ENCODE results near the gene CBLC. TPM values are rescaled to one million over a fixed set of nuclear protein-coding genes. Genes with fewer than 3 reads are reported as not detected.
"Not testable (repeated sequence)": the region's sequence is repeated elsewhere in the genome, so short reads cannot be mapped to it uniquely, and the experiment has no call there.

CBLC gene
- total RNA-seq, 1 experiment from 2014 or later, result not detected

DNA sequence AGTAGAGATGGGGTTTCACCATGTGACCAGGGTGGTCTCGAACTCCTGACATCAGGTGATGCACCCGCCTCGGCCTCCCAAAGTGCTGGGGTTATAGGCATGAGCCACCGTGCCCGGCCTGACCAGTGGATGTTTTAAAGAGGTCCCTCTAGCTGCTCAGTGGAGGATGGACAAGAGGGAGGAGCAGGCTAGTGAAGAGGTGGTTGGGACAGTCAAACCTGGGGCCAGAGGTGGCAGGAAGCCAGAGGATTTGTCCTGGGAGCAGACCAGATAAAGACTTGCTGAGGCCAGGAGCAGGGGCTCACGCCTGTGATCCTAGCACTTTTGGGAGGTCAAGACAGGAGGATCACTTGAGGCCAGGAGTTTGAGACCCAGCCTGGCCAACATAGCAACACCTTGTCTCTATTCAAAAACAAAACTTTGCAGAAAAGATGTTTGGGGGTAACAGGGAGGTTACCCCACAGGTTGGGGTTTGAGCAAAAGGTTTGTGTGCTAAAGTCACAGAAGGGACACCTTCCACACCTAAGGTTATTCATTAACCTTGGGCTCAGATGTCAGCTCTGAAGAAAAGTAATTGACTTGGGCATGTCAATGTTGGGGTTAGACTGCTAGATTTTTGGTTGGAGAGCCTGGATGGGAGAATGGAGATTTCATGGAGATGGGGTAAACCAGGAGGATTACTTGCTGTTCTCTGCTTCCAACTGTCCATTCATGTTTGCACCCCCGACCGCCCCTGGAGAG is 40.2 kb downstream of the CBLC start:
- DNase-seq (ENCODE audit: extremely low read depth, low read depth), result no peak

DNA sequence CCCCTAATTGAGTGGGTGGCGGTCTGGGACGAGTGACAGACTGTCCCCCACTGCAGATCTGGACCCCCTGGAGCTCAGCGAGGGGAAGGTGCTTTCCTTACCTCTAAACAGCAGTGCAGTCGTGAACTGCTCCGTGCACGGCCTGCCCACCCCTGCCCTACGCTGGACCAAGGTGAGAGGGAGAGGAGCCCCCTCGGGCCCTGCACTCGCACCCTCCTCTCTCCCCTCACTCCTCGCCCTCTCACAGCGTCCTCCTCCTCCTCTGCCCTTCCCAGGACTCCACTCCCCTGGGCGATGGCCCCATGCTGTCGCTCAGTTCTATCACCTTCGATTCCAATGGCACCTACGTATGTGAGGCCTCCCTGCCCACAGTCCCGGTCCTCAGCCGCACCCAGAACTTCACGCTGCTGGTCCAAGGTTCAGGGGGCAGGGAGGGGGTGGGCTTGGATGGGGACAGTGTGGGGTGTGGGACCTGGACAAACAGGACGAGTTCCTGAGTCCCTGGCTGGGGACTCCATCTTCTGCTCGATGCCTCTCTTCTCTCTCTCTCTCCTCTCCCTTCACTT is 40.9 kb downstream of the CBLC start:
- DNase-seq (ENCODE audit: extremely low read depth, low read depth), result no peak

DNA sequence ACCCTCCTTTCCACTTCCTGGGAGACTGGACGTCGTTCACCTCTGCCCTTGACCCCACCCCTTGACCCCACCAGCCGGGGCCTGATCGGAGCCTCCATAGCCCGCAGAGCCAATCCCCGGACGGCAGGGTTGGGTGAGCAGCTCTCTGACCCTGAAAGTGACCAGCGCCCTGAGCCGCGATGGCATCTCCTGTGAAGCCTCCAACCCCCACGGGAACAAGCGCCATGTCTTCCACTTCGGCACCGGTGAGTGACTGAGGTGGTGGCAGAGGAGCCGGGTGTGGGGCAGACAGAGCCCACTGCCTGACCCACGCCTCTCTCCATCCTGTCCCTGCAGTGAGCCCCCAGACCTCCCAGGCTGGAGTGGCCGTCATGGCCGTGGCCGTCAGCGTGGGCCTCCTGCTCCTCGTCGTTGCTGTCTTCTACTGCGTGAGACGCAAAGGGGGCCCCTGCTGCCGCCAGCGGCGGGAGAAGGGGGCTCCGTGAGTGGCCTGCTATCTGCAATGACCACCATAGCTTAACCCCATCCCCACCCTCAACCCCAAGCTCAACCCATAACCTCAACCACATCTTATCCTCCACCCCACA is 41.6 kb downstream of the CBLC start:
- DNase-seq (ENCODE audit: extremely low read depth, low read depth), result no peak

DNA sequence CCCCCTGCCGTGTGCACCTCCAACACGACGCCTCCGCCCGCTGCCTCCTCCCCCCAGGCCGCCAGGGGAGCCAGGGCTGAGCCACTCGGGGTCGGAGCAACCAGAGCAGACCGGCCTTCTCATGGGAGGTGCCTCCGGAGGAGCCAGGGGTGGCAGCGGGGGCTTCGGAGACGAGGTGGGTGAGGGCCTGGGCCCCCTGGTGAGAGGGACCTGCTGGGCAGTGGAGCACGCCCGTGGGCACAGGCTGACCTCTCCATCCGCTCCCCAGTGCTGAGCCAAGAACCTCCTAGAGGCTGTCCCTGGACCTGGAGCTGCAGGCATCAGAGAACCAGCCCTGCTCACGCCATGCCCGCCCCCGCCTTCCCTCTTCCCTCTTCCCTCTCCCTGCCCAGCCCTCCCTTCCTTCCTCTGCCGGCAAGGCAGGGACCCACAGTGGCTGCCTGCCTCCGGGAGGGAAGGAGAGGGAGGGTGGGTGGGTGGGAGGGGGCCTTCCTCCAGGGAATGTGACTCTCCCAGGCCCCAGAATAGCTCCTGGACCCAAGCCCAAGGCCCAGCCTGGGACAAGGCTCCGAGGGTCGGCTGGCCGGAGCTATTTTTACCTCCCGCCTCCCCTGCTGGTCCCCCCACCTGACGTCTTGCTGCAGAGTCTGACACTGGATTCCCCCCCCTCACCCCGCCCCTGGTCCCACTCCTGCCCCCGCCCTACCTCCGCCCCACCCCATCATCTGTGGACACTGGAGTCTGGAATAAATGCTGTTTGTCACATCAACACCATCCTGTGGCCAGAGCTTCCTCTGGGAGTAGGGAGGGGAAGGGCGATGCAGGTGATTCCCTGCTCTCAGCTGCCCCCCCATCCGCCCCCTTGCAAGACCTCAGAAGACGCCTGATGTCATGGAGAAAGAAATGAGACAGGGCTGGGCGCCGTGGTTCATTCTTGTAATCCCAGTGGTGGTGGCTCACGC is 43.2 kb downstream of the CBLC start:
- DNase-seq (ENCODE audit: extremely low read depth, low read depth), result no peak

DNA sequence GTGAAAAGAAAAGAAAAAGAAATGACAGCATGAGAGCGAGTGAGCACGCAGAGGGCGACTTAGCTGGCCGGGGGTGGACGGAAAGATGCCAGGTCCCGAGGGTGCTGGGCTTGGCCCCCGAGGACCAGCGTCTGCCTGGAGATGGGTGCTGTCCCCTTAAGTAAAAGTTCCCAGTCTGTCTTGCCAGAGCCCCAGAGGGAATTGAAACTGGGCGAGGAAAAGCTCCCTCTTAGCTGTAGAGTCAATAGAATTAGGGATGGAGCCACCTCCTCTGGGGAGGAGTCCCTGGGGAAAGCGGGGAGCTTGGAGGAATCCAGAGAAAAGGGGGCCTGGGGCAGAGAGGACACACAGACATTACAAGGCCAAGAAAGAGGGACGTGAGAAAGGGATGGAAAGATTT is 44.5 kb downstream of the CBLC start:
- DNase-seq (ENCODE audit: extremely low read depth, low read depth), result no peak

DNA sequence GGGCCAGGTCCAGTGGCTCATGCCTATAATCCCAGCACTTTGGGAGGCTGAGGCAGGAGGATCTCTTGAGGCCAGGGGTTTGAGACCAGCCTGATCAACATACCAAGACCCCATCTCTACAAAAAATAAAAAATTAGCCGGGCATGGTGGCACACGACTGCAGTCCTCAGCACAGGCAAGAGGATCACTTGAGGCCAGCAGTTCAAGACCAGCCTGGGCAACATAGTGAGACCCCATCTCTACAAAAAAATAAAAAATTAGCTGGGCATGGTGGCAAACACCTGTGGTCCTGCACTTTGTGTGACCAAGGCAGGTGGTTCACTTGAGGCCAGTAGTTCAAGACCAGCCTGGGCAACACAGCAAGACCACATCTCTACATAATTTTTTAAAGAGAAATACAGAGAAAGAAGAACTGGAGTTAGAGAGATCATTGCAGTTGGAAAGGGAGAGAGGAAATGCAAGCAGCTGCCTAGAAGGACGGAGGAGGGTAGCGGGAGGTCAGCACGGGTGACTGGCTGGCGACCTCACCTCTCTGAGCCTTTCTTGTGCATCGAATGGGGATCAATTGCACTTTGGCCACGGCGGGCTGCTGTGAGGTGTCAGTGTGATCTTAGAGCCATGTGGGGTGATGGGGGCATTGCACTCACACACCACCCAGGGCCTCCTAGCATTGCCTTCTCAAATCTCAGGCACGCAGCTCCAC is 45.1 kb downstream of the CBLC start:
- DNase-seq (ENCODE audit: extremely low read depth, low read depth), result no peak

DNA sequence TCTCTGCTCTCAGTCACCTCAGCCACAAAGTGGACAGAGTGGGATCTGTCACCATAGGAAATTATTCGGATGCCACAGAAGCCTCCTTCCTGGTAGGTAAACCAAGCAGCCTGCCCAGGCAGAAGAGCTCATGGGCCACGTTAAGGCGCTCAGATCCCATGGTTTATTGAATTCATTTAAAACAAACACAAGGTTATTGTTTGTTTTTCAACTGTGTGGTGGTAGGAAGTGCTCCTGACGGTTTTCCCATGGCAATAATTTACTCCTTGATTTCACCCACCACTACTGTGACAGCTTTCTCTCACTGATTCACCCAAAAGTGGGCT is 45.6 kb downstream of the CBLC start:
- DNase-seq (ENCODE audit: extremely low read depth, low read depth), result no peak

DNA sequence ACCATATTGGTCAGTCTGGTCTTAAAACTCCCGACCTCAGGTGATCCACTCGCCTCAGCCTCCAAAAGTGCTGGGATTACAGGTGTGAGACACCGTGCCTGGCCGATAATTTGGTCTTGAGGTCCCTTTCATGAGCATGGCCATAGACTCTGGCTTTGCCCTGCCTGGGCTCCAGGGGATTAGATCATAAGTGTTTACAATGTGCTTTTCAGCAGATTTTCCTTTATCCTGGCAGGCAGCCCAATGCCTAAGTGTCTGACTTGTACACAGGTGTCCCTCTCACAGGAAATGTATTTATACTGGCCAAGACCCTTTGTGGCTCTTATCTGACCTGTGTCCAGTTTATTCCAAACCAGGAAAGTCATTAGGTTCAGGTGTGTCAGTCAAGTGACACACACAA is 47.1 kb downstream of the CBLC start:
- DNase-seq (ENCODE audit: extremely low read depth, low read depth), result no peak

DNA sequence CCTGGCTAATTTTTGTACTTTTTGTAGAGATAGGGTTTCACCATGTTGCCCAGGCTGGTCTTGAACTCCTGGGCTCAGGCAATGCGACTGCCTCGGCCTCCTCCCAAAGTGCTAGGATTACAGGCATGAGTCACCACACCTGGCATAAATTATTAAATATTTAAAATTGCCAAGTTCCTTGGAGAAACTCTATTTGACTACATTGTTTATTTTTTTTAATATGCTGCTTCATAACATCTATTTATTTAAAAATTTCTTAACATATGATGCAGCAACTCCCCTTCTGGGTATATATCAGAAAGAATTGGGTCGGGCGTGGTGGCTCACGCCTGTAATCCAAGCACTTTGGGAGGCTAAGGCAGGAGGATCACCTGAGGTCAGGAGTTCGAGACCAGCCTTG is 55.2 kb downstream of the CBLC start:
- not testable (repeated sequence) for DNase-seq (ENCODE audit: extremely low read depth, low read depth)

DNA sequence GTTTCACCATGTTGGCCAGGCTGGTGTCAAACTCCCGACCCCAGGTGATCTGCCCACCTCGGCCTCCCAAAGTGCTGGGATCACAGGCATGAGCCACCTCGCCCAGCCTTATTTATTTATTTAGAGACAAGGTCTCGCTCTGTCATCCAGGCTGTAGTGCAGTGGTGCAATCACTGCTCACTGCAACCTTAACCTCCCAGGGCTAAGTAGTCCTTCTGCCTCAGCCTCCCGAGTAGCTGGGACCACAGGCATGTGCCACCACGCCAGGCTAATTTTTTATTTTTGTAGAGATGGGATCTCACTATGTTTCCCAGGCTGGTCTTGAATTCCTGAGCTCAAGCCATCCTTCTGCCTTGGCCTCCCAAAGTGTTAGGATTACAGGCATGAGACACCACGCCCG is 56.7 kb downstream of the CBLC start:
- DNase-seq (ENCODE audit: extremely low read depth, low read depth), result not testable (repeated sequence)

DNA sequence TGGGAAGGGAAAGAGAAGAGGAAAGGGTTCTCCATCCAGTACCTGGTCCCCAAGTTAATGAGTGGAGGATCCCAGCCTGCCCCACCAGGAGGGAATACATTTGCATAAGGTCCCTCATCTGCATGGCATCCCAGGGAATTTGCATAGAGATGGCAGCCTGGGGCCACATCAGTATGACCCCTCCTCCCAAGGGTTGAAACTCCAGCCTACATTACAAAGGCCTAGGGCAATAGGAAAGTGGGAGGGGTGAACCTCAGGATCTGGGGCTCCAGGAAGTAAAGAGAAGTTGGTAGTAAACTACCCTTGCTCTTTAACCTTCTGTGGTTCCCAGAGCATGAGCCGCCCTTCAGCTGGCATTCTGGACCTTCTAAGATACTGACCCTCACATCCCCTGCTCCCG is 61.6 kb downstream of the CBLC start:
- no peak for DNase-seq (ENCODE audit: extremely low read depth, low read depth)

DNA sequence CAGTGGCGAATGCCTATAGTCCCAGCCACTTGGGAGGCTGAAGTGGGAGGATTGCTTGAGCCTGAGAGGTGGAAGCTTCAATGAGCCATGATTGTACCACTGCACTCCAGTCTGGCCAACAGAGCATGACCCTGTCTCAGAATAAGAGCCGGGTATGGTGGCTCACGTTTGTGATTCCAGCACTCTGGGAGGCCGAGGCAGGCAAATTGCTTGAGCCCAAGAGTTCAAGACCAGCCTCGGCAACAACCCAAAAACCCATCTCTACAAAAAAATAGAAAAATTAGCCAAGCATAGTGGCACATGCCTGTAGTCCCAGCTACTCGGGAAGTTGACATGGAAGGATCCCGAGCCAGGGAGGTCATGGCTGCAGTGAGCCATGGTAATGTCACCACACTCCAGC is 63.1 kb downstream of the CBLC start:
- DNase-seq (ENCODE audit: extremely low read depth, low read depth), result no peak

DNA sequence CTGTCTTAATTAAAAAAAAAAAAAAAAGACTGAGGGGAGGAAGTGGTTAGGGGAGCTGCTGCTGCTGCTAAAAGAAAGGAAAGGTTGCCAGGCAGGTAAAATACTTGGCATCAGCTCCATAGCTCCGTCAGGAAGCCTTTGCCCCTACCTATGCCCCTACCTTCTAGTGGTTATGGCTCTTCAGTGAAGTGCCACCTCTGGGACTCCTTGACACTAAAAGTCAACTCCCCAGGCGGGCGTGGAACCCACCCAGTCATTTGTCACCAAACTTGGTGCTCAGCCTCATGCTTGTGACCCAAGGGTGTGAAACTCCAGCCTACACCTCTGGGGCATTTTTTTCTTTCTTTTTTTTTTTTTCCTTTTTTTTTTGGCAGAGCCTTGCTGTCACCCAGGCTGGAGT is 63.5 kb downstream of the CBLC start:
- DNase-seq (ENCODE audit: extremely low read depth, low read depth), result no peak

DNA sequence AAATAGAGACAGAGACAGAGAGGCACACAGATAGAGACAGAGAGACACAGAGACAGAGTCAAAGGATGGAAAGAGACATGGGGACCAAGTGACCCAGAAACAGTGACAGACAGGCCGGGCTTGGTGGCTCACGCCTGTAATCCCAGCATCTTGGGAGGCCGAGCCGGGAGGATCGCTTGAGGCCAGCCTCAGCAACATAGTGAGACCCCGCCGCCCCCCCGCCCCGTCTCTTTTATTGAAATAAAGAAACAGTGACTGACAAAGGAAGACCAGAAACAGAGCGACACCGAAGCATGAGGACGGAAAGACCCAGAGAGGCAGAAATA is 67.6 kb downstream of the CBLC start:
- no peak for DNase-seq (ENCODE audit: extremely low read depth, low read depth)

DNA sequence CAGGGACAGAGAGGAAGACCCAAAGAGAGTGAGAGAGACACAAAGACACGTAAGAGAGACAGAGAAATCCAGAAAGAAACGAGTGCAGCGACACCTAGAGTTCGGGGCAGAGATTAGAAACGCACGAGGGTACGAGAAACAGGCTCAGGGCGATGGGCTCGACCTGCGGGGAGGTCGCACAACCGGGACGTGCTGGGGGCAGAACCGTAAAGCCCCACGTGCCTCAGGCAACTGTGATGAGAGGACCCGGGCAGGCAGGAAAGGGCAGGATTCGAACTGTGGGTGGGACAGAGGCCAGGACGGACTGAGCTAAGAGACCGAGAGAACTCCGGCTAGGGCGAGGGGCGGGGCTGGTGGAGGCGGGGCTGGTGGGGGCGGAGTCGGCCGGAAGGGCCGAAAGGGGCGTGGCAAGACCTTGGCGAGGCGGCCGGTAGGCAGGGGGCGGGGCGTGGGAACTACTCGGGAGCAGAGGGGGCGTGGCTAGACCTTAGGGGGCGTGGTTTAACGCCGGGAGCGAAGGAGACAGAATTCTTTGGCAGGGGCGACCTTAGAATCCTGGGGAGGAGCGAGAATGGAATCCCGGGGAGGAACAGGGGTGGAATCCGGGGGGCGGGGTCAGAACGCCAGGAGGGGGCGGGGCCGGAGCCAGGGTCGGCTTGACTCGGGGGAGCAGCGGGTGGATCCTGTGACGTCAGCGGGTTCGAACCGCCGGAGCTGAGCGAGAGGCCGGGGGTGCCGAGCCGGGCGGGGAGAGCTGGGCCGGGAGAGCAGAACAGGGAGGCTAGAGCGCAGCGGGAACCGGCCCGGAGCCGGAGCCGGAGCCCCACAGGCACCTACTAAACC is 68.1 kb downstream of the CBLC start, which contains the start of gene NECTIN2:
TSS of gene NECTIN2 (plus strand) at position 686 of the 843 bp plus-strand sequence. CDS start 229 bp downstream, outside the sequence.
- DNase-seq (ENCODE audit: extremely low read depth, low read depth), result peak; percentile 96

DNA sequence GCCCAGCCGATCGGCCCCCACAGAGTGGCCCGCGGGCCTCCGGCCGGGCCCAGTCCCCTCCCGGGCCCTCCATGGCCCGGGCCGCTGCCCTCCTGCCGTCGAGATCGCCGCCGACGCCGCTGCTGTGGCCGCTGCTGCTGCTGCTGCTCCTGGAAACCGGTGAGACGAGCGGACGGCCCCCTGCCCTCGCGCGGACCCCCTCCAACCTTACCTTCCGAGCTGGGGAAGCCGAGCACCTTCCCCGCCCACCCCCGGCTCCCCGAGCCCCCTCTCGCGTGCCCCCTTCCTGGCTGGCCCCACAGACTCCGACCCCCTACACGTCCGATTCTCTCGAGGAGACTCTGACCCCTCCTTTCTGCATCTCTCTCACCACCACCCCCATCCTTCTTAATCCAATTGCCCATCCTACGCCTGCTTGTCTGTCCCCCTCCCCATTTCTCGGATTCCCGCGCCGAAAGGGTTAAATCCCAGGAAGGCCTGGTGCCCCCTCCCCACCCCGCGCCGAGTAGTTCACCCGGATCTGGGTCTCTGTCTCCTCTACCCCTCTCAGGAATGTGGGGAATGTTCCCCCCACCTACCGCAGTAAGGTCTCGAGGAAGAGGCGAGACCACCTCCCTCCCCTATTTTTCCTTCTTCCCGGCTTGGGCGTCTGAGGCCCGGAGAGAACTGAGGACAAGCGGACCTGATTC is 68.9 kb downstream of the CBLC start:
- DNase-seq (ENCODE audit: extremely low read depth, low read depth), result no peak

DNA sequence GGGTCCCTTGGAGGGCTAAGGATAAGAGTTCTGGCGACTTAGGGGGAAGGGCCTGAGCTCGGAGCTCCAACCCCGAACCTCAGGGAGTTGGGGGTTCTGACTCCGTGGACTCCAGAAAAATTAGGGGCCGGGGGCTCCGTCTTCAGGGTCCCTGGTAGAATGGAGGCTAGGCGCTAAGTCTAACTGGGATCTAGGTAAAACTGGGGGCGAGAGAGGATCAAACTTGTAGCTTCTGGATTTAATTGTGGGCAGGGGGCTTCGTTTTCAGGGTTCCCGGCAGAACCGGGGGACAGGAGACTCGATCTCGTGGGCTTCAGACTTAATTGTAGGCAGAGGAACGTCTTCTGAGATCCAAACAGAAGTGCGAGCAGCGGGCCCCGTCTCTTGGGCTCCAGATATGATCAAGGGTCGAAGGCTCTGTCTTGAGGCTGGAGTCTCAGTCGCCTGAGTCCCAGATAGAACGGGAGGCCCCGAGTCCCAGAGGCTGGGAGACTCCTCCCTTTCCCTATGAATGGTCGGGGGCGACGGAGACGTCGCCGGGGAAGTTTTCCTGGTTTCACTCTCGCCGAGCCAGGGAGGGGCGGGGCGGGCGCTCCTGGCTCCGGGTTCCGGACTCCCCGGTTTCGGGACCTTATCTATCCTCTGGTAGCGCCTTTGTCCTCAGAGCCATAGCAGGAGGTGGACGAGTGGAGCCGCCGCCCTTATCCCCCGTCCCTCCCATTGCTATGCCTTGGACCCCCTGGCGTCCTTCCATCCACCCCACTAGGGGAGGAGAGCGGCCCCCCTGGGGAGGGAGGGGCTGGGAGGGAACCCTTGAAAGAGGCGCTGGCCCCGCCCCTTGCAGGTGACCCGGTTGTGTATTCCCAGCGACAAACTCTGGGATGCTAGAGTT is 69.7 kb downstream of the CBLC start:
- no peak for DNase-seq (ENCODE audit: extremely low read depth, low read depth)

Measured in NCI-H460 (cell line).